ENCODE data around the gene LNPK. TPM values are rescaled to one million over a fixed set of nuclear protein-coding genes. Genes with fewer than 3 reads are reported as not detected.
A peak's percentile ranks its signal among the peaks of the same experiment; 100 is the strongest.

Gene LNPK
- total and polyA plus RNA-seq, 9 of the 15 experiments (the other 6 are each of a cell fraction or from before 2014, with no cell fraction given): 6.4 to 40.4 (median 21.3) TPM

DNA sequence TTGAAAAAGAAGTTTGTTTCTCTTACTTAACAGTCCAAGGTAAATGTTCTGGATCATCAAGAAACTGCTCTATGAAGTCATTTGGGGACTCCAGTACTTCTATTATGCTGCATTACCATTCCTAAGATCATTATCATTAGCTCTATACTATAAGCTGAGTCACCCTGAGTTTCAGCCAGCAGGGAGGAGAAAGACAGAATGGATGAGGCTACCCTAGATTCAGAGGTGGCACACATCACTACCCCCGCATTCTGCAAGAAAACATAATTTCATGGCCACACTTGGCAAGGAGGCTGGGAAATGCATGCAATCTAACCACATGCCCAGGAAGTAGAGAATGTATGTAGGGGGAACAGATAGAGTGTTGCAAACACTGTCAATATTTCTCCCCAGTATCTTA is 16.6 kb upstream of the LNPK start (continued):
- TF ChIP-seq, protein P1, sequence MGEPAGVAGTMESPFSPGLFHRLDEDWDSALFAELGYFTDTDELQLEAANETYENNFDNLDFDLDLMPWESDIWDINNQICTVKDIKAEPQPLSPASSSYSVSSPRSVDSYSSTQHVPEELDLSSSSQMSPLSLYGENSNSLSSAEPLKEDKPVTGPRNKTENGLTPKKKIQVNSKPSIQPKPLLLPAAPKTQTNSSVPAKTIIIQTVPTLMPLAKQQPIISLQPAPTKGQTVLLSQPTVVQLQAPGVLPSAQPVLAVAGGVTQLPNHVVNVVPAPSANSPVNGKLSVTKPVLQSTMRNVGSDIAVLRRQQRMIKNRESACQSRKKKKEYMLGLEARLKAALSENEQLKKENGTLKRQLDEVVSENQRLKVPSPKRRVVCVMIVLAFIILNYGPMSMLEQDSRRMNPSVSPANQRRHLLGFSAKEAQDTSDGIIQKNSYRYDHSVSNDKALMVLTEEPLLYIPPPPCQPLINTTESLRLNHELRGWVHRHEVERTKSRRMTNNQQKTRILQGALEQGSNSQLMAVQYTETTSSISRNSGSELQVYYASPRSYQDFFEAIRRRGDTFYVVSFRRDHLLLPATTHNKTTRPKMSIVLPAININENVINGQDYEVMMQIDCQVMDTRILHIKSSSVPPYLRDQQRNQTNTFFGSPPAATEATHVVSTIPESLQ (CRISPR knock-in tag; IDR thresholded peaks at IDR 0.05): no peak
- TF ChIP-seq, protein P2, sequence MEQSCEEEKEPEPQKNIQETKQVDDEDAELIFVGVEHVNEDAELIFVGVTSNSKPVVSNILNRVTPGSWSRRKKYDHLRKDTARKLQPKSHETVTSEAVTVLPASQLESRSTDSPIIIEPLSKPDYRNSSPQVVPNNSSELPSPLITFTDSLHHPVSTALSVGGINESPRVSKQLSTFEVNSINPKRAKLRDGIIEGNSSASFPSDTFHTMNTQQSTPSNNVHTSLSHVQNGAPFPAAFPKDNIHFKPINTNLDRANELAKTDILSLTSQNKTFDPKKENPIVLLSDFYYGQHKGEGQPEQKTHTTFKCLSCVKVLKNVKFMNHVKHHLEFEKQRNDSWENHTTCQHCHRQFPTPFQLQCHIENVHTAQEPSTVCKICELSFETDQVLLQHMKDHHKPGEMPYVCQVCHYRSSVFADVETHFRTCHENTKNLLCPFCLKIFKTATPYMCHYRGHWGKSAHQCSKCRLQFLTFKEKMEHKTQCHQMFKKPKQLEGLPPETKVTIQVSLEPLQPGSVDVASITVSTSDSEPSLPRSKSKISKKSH (CRISPR knock-in tag; IDR thresholded peaks at IDR 0.05): no peak
- no peak for TF ChIP-seq NFATC3 (IDR thresholded peaks at IDR 0.05)
- no peak for TF ChIP-seq BDP1 (IDR thresholded peaks at IDR 0.05; ENCODE audit: insufficient read depth, insufficient read length)
- TF ChIP-seq, protein P3, sequence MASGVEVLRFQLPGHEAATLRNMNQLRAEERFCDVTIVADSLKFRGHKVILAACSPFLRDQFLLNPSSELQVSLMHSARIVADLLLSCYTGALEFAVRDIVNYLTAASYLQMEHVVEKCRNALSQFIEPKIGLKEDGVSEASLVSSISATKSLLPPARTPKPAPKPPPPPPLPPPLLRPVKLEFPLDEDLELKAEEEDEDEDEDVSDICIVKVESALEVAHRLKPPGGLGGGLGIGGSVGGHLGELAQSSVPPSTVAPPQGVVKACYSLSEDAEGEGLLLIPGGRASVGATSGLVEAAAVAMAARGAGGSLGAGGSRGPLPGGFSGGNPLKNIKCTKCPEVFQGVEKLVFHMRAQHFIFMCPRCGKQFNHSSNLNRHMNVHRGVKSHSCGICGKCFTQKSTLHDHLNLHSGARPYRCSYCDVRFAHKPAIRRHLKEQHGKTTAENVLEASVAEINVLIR (CRISPR knock-in tag; IDR thresholded peaks at IDR 0.05): no peak
- TF ChIP-seq, protein P4, sequence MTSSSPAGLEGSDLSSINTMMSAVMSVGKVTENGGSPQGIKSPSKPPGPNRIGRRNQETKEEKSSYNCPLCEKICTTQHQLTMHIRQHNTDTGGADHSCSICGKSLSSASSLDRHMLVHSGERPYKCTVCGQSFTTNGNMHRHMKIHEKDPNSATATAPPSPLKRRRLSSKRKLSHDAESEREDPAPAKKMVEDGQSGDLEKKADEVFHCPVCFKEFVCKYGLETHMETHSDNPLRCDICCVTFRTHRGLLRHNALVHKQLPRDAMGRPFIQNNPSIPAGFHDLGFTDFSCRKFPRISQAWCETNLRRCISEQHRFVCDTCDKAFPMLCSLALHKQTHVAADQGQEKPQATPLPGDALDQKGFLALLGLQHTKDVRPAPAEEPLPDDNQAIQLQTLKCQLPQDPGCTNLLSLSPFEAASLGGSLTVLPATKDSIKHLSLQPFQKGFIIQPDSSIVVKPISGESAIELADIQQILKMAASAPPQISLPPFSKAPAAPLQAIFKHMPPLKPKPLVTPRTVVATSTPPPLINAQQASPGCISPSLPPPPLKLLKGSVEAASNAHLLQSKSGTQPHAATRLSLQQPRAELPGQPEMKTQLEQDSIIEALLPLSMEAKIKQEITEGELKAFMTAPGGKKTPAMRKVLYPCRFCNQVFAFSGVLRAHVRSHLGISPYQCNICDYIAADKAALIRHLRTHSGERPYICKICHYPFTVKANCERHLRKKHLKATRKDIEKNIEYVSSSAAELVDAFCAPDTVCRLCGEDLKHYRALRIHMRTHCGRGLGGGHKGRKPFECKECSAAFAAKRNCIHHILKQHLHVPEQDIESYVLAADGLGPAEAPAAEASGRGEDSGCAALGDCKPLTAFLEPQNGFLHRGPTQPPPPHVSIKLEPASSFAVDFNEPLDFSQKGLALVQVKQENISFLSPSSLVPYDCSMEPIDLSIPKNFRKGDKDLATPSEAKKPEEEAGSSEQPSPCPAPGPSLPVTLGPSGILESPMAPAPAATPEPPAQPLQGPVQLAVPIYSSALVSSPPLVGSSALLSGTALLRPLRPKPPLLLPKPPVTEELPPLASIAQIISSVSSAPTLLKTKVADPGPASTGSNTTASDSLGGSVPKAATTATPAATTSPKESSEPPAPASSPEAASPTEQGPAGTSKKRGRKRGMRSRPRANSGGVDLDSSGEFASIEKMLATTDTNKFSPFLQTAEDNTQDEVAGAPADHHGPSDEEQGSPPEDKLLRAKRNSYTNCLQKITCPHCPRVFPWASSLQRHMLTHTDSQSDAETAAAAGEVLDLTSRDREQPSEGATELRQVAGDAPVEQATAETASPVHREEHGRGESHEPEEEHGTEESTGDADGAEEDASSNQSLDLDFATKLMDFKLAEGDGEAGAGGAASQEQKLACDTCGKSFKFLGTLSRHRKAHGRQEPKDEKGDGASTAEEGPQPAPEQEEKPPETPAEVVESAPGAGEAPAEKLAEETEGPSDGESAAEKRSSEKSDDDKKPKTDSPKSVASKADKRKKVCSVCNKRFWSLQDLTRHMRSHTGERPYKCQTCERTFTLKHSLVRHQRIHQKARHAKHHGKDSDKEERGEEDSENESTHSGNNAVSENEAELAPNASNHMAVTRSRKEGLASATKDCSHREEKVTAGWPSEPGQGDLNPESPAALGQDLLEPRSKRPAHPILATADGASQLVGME (CRISPR knock-in tag; IDR thresholded peaks at IDR 0.05): no peak
- TF ChIP-seq C11orf30 (IDR thresholded peaks at IDR 0.05; ENCODE audit: low read depth): peak; percentile 90
- no peak for TF ChIP-seq CEBPB (tag; IDR thresholded peaks at IDR 0.05)
- no peak for TF ChIP-seq CBFA2T3 (IDR thresholded peaks at IDR 0.05)
- no peak for TF ChIP-seq RBM14 (IDR thresholded peaks at IDR 0.05; ENCODE audit: borderline replicate concordance, insufficient read depth, low read depth, low read length)
- TF ChIP-seq SMAD3 (CRISPR knock-in tag; conservative IDR thresholded peaks at IDR 0.05): 0 out of 2 replicates have a peak, but pooled peaks have one; percentile 46
- TF ChIP-seq RNF2 (IDR thresholded peaks at IDR 0.05): no peak
- no peak for TF ChIP-seq CBX3 (IDR thresholded peaks at IDR 0.05; ENCODE audit: borderline replicate concordance in 1 of 2, low read length in 2 of 2)
- no peak for TF ChIP-seq NFRKB (IDR thresholded peaks at IDR 0.05; ENCODE audit: low read depth)
- TF ChIP-seq POLR3G (IDR thresholded peaks at IDR 0.05; ENCODE audit: extremely low read depth, insufficient read length, insufficient replicate concordance): no peak
- TF ChIP-seq ZNF140 (CRISPR knock-in tag; IDR thresholded peaks at IDR 0.05): no peak
- TF ChIP-seq RAD21 (CRISPR knock-in tag; conservative IDR thresholded peaks at IDR 0.05 in 1 of 2, IDR thresholded peaks at IDR 0.05 in 1 of 2): 0 out of 4 replicates have a peak, but pooled peaks of 1 of the 2 experiments have one; percentile 8

Measured in K562 (cell line).